ENCODE data around the gene LAMA3.

The LAMA3 gene

DNA sequence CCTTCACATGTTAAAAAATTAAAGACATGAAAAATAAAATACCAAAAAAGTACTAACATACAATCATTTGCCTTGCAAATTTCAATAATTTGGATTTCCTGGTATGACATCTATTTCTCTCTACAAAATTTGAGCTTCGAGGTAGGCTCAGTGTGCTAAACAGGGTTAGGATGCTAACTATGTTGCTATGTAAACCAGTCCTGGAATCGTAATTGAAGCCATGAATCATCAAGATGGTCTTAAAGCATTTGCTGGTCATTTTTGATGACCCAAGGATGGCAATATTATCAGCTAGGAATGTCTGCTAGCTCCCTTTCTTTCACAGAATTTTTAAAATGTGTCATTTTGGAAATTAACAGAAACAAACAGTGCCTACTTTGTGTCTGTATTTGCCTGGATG, 217.4 kb downstream of the LAMA3 start:
- no peak for DNase-seq (ENCODE audit: low spot score)

DNA sequence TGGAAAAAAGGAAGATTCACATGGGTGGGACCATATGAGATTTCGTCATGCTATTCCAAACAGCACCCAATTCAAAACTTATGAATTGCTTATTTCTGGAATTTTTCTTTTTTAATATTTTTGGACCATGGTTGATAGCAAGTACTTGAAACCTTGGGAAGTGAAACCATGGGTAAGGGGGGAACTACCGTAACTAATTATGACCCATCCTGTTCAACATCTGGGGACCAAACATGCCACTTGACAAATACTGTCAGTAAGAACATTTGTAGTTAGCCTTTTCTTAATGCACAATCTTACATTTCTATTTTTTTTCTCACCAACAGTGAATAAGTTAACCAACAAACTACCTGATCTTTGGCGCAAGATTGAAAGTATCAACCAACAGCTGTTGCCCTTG, 219.6 kb downstream of the LAMA3 start:
- DNase-seq (ENCODE audit: low spot score), result no peak

DNA sequence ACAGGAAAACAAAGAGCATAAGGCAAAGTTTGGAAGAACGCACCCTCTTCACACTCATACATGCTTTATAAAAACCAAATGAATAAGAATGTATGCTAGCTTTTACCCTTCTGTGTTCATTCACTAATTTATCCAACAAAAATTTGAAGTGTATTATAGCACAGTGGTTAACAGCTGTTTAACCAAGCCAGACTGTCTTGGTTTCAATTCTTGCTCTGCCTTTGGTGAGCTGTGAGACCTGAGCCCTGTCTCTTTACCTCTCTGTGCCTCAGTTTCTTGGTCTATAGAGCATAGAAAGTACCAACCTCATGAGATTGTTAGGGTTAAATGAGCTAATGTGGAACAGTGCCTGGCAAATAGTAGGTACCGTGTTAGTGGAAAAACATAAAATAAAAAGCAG, 220.8 kb downstream of the LAMA3 start:
- DNase-seq (ENCODE audit: low spot score), result no peak

DNA sequence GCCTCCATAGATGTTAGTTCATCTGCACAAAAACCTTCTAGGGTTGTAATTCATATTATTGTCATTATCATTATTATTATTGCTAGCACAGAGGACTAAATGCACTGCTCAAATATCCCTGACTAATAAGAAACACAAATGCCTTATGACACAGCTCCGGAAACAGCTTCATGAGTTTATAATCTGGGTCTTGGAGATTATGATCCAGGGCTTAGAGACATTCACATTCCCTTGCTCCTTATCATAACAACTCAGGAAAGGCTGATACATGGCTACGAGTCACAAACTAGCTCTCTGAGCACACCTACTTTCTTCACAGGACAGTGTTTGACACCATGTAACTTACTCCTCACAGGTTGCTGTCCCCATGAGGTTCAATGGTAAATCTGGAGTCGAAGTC, 223.1 kb downstream of the LAMA3 start:
- no peak for DNase-seq (ENCODE audit: low spot score)

DNA sequence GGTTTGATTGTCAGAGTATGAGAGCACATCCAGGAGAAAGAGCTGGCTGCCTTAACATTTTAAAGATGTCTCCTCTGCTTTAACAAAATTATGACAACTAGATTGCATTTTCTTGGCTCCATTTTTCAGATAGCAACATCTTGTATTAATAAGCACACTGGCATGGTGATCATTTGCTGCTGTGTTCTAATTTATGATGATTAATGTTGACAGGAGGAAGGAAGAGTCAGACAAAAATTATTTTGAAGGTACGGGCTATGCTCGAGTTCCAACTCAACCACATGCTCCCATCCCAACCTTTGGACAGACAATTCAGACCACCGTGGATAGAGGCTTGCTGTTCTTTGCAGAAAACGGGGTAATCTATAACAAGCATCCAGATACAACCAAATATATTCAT, 227.1 kb downstream of the LAMA3 start:
- no peak for DNase-seq (ENCODE audit: low spot score)

DNA sequence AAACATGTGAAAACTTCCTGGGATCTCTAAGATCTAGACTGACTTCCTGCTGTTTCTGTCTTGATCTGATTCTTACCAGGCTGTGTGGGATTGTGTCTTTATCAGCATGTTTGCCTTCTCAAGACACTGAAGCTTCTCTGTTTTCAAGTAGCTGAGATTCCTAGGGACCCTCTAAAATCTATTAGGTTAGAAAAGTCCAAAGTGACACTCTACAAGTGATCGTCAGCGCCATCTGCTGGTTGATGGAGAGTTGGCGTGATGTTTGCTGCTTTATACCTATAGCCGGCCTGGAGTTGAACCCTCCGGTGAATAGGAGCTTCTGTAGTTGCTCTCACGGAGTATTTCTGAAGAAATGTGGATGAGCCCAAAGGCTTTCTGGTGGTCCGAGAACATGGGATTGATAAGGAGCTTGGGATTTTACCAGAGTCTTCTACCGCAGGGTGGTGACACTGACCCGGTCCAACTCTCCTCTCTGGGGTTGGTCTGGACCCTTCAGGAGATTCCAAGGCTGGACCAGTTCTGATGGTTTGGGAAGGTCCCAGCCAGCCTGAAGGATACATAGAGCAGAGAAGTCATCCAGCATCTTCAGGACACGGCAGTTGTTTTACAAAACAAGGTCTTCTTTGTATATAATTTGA, 229.3 kb downstream of the LAMA3 start:
- peak; percentile 52 for DNase-seq (ENCODE audit: low spot score)

DNA sequence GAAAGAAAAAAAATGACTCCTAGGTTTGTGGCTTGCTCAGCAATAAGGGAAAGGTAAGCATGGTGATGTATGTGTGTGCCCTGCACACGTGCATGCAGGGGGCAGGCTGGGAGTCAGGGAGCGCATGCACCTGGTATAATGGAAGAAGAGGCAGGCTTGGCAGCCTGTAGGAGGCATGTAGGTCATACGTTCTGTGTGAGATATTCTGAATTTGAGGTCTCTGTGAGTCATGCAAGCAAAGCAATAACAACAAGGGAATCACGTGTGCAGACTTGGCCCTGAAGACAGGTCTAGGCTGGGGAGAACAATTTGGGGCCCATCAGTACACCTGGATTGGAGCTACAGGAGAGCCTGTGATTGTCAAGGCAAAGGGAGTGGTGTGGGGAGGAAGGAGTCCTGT, 230.8 kb downstream of the LAMA3 start:
- no peak for DNase-seq (ENCODE audit: low spot score)

DNA sequence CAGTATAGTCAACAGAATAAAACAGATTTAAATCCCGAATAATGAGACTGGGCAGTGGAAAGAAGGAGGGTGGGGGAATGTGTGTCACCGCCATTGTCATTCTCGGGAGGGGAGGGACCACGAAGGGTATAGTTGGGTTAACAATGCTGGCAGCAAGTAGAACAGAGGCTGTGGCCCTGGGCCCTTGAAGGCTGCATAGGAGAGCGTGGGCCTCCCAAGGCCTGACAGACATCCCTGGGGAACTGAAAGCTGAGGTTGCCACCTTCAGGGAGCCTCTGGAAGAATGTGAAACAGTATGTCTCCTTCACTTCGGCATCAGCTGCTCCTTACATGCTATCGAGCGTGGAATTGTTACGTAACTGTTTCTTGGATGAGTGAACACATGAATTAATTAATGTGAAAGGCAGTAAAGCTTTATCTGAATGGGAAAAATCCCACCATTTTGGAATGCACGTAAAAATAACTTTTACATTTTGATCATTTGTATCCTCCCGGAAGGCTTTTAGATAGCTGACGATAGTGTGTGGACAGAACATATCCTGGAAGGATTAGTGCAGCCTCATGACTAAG, 232.5 kb downstream of the LAMA3 start:
- no peak for DNase-seq (ENCODE audit: low spot score)

DNA sequence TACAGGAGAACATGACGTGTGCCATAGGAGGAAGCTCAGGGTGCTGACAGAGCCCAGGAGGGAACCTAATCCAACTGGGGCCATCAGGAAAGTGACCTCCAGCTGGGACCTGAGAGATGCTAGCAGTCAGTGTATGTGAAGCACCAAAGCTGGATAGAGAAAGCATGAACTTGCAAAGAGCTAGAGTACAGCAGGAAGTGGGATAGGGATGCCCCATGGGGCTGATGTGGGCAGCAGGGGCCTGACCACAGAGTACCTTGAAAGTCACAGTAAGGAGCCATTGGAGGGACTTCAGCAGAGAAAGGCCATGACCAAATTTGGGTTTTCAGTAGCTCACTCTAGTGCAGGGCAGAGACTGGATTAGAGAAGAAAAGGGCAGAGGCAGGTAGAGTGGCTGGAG, 233.7 kb downstream of the LAMA3 start:
- no peak for DNase-seq (ENCODE audit: low spot score)

DNA sequence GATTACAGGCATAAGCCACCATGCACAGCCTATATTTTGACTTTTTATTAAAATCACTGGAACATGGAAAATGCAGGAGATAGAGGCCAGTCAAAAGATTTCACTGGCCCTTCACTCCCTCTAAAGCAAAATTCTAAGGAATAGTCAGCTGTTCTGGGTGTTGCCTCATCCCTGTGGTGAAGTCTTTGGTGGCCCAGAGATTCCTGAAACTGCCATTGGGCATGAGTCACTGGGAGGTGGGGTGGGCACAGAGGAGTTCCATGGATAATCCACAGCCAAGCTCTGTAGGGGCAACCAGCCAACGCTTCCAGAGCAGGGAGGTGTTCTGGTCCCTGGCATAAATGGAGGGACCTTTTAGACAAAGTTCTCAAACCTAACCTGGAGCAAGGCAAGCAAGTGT, 235.6 kb downstream of the LAMA3 start:
- DNase-seq (ENCODE audit: low spot score), result peak; percentile 51

DNA sequence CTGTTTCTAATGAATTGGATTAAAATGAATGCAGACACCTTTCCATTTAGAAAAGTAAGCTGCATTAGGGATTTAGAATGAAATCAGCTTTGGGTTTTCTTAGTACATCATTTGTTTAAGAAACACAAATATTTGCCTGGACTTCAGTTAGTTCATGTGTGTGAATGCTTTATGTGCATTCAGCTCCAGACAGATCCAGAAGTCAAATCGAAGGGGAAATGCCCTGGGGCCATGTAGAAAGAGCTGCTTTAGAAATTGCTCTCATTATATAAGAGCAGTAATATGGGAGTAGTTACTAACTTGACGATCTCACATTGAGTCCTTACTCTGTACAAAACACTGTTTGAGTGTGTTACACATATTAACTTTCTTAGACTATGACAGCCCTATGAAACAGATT, 237.3 kb downstream of the LAMA3 start:
- no peak for DNase-seq (ENCODE audit: low spot score)

DNA sequence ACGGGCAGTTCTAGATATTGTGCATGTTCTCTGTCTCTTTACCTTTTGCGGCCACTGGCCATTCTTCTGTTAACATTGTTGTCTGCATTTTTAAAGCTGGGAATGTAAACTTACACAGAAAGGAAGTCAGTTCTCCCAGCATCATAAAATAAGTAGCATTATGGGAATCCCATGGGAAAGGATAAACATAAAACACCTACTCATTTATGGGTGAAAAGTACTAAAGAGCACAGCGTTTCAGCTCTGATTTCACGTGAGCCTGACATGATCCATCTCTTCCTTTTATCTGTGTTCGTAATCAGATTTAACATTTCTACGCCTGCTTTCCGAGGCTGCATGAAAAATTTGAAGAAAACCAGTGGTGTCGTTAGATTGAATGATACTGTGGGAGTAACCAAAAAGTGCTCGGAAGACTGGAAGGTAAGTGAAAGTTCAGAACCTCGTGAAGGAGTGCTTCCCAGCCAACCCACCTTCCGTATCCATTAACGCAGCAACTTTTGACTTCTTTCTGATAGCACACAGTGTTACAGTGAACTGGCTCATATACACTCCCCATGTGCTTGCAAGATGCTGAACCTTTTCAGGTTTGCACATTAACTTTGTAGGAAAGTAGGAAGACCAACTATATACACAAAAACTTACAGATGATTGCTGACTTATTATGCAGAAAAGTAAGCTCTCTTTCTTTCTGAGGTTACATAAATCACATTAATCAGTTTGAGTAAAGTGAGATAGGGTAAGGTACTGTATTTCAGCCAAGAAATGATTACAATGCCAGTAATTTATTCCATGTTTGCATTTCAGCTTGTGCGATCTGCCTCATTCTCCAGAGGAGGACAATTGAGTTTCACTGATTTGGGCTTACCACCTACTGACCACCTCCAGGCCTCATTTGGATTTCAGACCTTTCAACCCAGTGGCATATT, 238.8 kb downstream of the LAMA3 start:
- DNase-seq (ENCODE audit: low spot score), result no peak

DNA sequence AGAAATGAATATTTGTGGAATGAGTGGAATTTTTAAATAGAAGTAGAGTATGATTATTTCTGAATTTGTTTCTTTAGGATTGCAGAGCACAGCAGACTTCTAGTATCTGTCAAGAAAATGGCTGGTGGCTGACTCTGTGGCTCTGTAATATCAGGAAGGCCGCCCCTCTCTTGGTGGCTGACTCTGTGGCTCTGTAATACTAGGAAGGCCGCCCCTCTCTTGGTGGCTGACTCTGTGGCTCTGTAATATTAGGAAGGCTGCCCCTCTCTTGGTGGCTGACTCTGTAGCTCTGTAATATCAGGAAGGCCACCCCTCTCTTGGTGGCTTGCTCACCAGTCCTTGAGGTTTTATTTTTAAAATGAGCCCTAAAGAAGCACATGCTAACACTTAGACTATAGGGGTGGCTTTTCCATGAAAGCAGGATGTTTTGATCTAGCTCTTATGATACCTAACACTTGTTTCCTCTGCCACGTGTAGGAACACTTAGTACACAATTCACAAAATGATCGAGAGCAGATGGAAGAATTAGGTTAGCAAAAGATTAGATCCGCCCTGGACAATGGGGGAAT, 240.2 kb downstream of the LAMA3 start:
- DNase-seq (ENCODE audit: low spot score), result no peak

DNA sequence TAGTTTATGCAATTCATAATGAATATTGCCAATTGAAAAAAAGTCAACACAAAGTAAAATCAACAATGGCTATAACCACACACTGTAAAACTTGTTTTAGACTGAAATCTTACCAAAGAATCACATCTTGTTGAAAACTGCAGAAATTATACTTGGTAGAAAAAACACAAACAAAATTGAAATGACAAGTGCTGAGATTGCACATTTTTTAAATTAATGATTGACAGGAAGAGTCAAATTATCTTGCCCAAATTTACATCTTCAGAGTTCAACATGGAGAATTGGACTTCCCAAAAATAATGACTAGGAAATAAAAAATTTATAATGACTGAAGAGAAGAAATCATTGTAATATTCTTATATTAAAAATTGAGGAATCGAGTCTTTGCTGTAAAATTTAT, 240.7 kb downstream of the LAMA3 start:
- DNase-seq (ENCODE audit: low spot score), result no peak

DNA sequence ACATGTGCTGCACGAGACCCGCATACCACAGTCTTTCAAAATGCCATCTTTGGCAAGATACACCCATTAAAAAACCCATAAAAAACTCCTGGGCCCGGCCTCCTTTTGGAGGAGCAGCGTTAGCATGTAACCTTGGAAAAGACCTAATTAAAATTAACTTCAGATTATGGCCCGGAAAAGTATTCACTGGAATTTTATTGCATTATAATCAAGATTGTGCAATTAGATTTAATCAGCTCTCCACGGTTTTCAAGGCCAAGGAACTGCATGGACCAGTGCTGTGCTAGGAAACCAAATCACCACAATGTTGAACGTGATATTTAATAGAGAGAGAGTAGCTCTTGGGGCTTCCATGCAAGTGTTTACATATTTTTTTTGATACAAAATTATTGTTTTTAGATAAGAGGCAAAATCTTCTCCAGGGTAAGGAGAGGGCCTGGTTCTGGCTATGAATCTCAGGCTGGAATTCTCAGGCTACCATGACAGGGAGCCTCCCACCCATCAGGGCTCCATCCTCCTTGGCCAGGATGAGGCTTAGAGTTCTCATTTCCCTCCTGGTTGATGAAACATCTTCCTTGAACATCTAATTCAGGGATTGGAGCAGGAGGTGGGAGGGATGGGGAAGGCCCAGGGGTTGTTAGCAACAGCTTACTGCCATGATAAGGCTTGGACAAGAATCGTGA, 243.3 kb downstream of the LAMA3 start:
- DNase-seq (ENCODE audit: low spot score), result no peak

DNA sequence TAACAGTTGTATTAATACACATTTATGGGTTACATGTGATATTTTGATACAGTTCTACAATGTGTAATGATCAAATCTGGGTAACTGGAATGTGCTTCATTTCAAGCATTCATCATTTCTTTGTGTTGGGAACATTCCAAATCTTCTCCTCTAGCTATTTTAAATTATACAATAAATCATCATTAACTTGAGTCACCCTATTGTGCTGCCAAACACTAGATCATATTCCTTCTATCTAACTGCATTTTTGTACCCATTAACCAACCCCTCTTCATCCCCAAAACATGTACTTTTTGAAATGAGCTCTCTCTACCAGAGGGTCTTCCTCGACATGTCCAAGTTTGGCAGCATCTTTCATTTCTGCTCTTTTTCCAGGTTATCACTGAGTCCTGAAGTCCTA, 244.2 kb downstream of the LAMA3 start:
- DNase-seq (ENCODE audit: low spot score), result no peak

DNA sequence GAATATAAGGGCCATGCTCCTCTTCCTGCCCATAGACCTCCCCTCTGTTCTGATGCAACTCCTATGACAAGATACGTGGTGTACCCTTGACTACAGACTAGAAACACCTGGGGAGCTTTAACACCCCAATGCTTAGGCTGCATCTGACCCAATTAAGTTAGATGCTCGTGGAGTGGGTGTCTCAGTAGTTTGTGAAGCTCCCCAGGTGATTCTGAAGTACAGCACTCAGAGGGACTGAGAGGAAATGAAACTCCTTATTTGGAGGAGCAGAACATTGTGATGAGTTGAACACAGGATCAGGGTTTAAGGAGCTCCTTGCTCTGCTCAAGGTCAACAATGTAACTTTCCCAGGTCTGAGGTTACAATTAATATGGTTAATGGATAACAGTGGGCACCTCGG, 245.0 kb downstream of the LAMA3 start:
- DNase-seq (ENCODE audit: low spot score), result no peak

DNA sequence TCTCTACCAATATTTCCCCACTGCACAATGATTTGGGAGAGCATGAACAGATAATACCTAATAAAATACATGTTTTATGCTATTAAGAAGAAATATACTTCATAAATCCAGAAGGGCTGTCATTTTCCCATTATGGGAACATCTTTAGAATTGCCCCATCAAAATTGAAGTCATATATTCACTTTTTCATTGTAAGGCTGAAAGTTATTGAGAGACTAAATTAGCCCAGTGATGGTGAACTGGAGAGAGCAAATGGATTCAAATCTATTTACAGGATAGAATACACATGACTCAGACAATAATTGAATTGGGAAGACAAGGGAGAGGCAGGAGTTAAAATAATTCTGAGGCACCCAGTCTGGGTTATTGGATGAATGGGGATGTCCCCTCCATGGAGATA, 245.6 kb downstream of the LAMA3 start:
- no peak for DNase-seq (ENCODE audit: low spot score)

DNA sequence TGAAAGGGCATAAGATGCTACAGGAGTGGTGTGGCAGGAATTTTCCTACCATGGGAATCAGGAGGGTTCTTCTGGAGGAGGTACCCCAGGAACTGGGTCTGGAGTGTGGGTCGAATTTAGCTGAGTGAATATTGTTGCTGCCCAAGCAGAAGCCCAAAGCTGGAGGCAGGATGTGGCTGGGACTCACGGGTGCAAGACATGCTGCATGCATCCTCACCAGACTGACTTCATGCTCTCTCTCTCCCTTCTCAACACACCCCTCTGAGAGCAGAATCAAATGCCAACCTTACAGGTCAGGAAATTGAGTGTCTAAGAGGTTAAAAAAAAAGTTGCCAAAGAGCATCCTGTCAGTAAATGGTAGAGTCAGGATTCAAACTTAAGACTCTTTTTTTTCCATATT, 246.6 kb downstream of the LAMA3 start:
- DNase-seq (ENCODE audit: low spot score), result no peak

DNA sequence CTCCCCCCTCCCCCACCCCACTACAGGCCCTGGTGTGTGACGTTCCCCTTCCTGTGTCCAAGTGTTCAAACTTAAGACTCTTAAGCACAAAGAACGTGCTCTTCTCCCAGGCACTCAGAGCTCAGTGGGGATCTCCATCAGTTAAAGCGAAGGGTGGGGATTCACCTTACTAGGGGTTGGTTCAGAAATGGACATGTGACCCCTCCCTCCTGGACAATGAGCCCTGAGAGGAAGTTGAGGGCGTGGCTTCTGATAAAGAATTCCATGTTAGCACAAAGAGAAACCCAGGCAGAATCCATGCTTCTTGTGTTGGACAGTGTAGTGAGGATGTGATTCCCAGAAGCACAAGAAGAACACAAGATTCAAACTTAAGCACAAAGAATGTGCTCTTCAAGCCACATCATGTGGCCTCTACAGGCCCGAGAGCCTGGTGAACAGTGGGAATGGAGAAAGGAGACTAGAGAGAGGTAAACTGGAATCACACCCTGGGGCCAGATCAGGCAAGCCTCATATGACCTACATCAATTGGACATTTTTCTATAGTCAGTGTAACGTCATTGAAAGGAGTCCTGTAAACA, 247.2 kb downstream of the LAMA3 start:
- no peak for DNase-seq (ENCODE audit: low spot score)

DNA sequence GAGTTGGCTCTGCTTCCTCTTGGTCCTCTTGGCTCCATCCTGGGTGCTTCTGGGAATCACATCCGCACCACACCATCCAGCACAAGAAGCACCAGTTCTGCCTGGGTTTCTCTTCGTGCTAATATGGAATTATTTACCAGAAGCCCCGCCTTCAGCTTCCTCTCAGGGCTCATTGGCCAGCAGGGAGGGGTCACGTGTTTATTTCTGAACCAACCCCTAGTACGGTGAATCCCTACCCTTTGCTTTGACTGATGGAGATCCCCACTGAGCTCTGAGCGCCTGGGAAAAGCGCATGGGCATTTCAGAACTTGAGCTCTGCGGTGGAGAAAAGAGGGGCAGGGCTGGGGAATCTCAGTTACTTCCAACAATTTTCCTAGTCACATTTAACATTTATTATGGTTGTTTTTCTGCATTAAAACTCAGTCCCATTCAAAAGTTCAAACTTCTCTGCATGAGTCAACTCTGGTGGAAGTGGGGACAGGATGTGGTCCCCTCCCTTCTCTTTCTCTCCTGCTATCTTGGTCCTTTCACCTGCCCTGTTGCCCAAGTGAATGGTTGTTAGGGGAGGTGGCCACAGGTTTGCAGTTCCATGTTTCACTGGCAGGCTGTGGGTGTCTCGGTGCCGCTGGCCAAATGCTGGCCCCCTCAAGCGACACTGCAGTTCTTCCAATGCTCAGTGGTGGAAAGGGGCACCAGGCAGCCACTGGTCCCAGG, 248.9 kb downstream of the LAMA3 start:
- no peak for DNase-seq (ENCODE audit: low spot score)
